Neural progenitor cell (in vitro differentiated cells): ENCODE measurements around the gene ATOX1.

Experiments
- CTCF ChIP-seq: fragments of 200-600 bp; sonication (generic); IDR thresholded peaks from 2 replicates; pipeline ENCODE4 v1.5.1; 2017; ENCODE audit warnings: antibody characterized with exemption, mild to moderate bottlenecking
- EZH2 ChIP-seq: fragments of 200-600 bp; sonication (generic); IDR thresholded peaks from 2 replicates; pipeline ENCODE4 v1.6.1; 2017; ENCODE audit warnings: antibody characterized with exemption, mild to moderate bottlenecking, moderate library complexity
- EZH2phosphoT487 ChIP-seq: fragments of 200-600 bp; sonication (generic); IDR thresholded peaks from 2 replicates; pipeline ENCODE4 v1.6.1; 2017; ENCODE audit warnings: antibody characterized with exemption

- TF ChIP-seq EZH2phosphoT487: no peak
- no peak for TF ChIP-seq CTCF
- no peak for TF ChIP-seq EZH2
These were observed 7.3 kb downstream of the ATOX1 start for GRCh38 chr5:151751091-151751490.
